RKO (cell line): ENCODE data around the gene DNAH17.

Experiments
- DNase-seq: peaks from one replicate; pipeline ENCODE4 v3.0.0-alpha.2; 2016; ENCODE audit warnings: low spot score

The DNAH17 gene

DNA sequence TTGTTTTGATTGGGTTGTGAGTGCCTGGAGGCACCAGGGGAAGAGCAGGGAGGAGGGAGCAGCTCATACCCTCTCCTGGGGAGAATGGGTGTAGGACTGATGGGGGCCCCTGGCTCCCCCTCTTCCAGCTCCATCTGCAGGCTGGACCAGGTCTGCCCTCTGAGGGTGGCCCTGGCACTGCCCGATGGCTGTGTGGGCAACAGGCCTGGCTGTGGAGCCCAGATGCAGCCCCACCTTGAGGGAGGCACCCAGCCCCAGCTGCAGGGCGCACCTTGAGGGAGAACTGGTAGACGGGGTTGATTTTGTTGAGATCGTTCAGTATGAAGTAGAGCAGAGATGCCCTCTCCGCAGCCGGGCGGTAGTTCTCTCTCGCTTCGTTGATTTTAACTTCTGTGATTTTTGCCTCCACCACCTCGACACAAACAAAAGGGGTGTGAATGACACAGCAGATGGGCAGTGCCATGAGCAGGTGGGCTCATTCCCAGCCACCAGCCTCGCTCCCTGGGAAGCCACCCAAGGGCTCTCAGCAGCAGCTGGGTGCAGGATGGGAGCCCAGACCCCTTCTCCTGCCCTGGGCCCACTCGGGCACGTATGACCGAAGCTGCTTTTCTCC, 127.1 kb downstream of the DNAH17 start:
- no peak for DNase-seq

DNA sequence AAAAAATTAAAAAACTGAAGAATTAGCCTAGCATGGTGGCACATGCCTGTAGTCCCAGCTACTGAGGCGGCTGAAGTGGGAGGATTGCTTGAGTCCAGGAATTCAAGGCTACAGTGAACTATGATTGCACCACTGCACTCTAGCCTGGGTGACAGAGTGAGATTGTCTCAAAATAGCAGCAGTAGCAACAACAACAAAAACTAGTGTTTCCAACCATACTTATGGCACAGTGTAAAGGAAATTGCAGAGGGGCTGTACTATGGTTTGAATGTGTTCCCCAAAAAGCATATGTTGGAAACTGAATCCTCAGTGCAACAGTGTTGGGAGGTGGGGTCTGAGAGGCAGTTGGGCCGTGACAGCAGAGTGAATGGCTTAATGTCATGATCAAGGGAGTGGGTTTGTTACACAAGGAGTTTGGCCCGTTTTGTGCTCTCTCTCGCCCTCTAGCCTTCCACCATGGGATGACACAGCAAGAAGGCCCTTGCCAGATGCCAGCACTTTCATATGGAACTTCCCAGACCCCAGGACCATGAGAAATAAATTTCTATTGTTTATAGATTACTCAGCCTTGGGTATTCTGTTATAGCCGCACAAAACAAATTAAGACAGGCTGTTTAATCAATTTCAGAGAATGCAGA, 128.7 kb downstream of the DNAH17 start:
- DNase-seq = no peak

DNA sequence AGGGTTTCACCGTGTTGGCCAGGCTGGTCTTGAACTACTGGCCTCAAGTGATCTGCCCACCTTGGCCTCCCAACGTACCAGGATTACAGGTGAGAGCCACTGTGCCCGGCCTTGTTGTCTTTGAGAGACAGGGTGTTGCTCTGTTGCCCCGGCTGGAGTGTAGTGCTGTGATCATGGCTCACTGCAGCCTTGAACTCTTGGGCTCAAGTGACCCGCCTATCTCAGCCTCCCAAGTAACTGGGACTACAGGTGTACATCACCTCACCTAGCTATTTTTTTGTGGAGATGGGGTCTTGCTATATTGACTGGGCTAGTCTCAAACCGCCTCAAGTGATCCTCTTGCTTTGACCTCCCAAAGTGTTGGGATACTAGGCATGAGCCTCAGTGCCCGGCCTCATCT, 130.4 kb downstream of the DNAH17 start:
- no peak for DNase-seq

DNA sequence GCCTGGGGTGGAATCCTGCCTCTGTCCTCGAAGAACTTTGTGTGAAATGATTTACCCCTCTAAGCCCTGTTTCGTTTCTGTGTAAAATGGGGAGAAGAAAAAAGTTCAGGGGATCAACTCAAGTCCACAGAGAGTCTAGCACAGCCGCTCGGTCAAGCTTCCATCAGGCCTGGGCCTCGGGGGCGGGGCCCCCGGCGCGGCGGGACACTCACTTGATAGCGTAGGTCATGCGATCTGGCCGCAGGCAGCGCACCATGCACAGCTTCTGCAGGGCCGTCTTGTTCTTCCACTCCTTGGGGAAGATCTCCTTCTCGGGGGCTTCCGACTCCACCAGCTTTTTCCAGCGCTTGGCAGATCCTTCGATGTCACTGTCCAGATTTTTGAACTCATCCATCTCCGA, 132.8 kb downstream of the DNAH17 start:
- DNase-seq = no peak

DNA sequence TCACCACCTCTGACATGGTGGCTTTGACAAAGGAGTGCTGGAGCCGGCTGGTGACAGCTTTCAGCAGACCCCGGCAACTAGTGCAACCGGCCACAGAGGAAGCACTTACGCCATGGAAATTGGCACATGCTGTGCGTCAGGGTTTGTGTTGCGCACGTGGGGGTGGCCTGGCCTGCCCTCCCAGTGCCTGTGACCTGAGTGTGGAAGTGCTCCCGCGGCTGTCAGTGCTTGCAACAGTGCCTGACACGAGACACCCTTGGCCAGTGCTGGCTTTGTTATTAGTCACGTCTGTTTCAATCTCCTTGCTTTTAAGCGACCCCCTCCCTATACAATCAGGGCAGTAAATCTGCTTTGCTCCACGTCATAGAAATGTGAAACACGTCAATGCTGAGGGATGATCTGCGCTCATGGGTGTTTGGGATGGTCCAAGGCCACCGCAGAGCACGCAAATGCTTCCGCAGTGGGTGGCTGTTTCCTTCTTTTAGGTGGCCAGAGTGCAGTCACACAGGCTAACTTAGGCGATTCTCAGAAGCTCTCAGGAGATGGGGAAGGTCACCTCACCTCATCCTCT, 134.5 kb downstream of the DNAH17 start:
- DNase-seq = no peak

DNA sequence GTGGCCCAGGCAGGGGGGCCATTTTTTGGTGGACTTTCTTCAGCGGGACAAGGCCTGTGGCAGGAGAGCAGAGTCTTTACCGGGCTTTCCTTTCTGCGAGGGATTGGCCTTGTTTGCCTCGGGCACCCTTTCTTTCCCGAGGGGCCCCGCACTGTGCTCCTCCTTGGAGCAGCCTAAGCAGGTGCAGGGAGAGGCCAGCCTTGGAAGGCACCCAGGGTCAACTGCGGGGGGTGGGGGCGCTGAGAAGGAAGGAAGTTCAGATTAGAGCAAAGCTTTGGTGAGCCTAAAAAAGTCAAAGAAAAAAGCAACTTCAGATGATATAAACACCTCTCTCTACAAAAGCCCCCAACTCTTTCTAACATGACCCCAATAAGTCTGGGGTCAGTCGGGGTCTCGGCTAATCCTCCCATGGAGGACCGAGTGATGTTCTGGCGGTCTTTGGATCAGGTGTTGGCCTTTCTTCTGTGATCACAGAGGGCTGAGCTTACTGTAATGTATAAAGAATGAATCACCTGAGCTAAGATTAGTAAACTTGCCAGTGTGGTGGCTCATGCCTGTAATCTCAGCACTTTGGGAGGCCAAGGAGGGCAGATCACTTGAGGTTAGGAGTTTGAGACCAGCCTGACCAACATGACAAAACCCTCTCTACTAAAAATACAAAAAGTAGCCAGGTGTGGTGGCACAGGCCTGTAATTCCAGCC, 135.8 kb downstream of the DNAH17 start:
- DNase-seq = peak; percentile 35

DNA sequence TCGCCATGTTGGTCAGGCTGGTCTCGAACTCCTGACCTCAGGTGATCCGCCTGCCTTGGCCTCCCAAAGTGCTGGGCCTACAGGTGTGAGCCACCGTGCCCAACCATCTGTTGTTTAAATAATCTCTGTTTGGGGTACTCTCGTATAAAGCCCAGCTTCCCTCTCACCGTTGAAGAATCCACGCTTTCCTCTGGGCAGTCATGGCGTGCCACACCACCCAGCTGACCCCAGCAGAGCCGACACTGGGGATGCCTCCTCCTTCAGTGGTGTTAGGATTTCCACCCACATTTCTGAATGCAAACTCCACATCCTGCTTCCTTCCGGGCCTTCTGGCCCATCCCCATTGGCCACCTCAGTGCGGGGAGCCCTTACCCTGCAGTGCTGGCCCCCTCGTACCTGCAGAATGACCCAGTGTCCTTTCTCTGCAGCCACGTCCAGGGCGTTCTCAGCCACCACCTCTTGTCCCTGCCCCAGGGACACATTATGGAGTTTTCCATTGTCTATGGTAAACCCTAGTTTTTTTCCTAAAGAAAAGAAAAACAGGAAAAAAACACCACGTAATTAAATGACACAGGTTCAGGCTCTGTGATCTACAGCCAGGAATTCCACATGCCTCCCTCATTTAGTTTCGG, 138.4 kb downstream of the DNAH17 start:
- DNase-seq = no peak

DNA sequence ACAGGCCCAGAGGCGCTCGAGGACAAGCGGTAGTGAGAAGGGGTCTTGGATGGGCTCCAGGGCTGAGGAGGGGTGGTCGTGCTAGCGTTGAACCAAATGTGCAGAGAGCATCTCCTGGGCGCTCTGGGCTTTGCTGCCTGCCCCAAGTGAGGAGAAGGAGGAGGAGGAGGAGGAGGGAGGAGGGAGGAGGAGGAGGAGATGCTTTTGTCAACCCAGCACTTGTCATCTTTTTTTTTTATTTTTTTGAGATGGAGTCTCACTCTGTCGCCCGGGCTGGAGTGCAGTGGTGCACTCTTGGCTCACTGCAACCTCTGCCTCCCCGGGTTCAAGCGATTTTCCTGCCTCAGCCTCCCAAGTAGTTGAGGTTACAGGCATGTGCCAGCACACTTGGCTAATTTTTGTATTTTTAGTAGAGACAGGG, 138.9 kb downstream of the DNAH17 start:
- no peak for DNase-seq

DNA sequence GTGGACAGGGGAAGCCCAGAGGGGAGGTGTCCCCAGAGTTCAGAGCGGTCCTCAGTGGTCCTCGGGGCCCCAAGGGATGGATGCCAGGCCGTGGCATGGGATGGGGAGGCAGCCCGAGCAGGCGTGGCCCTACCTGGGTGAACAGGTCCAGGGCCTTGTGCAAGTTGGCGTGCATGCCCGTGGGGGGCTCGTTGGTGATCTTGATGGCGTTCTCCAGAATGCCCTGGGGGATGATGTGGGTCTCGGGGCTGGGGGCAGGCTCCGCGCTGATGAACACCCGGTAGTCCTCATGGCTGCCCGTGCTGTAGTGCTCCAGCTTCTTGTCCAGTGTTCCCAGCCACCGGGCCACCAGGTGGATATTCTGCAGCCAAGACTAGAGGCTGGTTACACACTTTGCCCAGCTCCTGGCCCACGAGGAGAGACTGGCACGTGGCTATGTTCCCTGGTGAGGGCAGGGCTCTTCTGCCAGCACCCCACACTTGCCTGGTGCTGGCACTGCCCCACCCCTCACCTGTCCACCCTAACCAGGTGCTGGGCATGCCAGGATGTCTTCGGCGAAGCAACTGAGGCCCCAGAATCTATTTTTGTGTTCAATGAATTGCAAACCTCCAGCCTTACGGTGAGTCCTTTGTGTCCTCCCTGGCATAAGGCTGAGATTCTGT, 139.6 kb downstream of the DNAH17 start:
- no peak for DNase-seq

DNA sequence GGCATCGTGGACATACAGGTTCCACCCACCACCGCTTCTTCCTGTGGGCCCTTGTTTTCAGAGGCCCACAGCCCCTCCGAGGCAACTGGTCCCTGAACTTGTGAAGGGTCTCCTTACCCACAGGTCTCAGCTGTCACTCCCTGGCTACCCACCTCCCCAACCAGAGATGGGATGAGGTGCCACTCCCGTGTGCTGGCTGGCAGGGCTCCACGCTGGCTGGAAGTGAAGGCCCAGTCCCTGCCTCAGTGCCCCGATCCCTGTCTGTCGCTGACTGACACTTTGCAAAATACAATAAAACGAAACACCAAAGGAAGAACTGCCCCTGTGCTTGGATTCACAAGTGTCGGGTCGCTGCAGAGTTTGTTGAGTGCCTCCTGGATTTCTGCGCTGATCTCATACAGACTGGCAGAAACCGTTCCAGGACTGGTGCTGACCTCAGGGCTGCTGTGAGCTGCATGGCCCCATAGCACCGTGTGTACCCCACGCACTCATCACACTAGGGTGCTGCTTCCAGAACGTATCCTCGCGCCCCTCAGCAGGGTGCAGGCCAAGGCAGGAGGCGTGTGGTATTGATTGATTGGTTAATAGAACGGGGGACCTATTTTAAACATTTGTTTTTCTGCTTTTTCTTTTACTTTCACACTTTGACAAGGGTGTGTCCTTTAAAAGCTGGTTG, 141.7 kb downstream of the DNAH17 start:
- DNase-seq = no peak

DNA sequence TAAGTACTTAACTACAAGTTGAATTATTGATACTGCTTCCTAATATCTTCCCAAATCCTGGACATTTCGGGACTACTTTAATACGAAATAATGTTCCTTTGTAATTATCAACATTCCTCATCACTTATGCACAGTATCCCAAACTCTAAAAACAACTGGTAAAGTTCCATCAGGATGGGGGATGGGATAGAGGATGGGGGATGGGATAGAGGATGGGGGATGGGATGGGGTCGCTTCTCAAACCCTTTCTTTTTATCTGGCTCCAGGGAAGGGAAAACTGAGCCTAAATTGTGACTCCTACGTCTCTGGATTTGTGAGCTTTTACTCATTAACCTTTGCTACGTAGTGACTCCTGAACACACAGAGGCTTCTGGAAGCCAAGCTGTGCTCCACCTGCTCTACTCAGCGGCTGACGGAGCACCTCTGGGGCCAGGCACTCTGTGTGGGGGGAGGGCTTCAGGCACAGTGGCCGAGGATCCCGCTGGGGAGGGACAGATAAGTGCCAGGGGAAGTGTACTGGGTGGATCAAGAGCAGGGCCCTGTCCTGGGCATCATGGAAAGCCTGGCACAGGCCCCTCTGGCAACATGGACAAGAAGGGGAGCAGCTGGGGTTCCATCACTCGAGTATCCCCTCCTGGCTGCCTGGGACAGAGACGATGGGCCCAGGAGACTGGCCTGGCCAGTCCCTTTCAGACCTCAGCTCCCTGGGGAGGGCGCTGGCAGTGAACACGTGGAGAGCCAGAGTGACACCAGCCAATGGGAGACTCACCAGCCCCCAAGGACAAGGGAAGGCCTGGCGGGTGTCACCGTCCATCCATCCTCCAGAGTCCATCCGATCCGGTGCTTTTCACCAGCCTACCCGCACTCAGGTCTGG, 142.5 kb downstream of the DNAH17 start:
- no peak for DNase-seq

DNA sequence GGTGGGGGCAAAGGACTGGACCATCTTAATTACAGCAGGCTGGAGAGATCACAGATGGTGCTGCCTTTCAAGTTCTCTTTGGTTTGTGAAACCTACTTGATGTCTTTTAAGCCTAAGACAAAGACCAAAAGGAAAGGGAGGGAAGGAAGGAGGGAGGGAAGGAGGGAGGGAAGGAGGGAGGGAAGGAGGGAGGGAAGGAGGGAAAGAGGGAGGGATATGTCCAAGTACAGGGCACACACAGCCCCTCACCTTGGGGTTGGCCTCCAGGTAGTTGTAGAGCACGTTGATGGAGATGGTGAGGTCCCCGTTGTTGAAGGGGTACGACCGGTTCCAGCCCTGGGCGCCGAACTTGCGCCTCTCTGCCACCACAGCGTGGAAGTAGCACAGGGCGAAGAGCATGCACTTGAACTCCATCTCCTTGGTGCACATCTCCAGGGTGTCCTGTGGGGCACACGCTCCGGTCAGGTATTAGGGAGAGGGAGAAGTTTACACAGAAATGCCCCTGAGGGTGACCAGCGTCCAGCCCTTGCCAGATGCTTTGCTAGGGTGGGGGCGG, 143.3 kb downstream of the DNAH17 start:
- DNase-seq = no peak

DNA sequence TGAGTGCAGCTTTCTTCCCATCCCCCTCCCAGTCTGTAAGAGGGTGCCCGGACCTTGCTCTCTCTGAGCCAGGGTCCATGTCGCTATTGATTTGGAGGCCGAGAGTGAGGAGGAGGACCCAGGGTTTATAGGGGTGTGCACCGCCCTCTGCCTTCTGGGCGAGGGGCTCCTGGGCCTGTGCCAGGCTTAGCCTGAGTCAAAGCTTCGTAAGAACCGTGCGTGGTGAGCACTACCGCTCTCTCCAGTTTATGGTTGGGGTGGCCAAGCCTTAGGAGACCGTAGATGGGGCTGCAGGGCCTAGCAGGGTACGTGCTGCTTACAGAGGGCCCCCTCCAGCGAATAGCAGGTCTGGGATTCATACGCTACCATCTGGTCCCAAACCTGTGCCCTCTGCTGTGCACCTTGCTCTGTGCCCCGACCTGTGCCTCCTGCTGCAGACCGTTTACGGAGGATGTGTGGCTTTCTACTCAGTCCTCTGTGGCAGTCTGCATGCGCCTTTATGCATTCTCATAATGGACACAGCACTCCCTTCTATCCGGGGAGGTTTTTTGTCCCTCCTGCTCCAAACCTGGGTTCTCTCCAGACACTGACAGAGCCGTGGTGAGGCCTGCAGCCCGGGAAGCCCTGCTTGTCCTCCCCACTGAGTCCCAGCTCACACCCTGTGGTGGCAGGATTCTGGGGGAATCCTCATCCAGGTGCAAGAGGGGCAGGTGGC, 144.0 kb downstream of the DNAH17 start:
- DNase-seq = no peak

DNA sequence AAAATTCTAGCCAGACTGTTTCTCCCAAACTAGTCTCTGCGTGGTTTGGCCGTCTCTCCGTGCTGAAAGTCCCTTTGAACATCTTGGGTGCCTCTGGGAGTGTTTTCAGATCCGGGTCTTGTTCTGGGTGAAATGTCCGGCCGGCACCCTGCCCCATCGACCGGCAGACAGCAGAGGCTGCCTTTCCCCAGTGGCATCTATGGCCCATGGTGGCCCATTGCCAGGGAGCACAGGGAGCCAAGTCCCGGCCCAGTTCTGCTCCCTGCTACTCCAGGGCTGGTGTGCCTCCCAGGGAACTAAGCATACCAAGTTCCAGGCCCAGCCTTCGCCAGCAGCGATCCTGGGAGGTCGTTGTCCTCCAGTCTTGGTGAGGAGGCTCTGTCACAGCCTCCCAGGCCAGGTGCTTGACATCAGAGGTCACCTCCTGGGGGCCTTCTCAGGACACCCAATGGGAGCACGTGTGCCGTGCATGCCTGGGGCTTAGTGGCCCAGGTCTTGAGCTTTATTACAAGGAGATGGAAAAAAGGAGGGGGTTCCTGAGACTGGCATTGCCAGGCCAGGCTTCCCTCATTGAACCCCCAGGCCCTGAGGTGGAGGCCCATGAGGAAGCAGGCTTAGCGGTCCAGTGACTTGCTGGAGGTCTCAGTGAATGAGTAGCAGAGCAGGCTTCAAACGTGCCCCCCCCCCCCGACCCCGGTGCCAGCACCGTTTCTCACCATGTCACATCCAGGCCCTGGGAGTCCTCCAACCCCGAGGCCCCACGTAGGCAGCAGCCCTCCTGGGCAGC, 144.8 kb downstream of the DNAH17 start:
- no peak for DNase-seq

DNA sequence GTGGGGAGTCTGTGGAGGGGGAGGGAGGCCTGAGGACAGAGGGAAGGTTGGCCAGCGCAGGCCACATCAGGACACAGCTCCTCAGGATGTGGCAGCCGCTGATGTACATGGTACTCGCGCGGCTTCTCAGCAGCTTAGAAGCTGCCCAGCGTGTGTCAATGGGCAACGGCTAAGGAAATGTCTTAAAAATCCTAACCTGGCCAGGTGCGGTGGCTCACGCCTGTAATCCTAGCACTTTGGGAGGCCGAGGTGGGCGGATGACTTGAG, 145.6 kb downstream of the DNAH17 start:
- no peak for DNase-seq

DNA sequence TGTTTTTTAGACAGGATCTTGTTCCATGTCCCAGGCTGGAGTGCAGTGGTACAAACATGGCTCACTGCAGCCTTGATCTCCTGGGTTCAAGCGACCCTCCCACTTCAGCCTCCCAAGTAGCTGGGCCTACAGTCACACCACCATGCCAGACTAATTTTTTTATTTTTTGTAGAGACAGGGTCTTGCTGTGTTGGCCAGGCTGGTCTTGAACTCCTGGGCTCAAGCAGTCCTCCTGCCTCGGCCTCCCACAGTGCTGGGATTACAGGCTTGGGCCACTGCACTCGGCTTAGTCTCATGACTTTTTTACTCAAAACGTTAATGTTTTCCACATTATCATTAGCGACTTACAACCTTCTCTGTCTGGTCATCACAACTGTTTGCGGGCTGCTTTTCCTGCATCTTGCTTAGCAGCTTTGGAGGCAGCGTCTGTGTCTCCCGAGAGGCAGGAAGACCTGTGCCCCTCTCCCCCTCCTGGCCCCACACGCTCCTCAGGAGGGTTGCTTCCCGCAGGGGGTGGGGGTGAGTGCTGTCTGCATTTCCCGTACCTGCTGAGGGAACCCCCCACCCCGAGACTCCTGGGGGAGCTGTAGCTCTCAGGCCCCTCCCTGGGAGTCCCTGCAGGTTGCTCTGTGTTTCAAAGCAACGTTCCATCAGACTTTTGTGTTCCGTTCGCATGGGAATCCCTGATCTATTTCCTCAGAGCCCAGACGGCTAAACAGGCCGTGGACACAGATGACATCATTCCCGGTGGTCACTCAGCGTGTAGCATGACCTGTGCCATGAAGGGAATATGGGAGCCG, 146.1 kb downstream of the DNAH17 start:
- DNase-seq = no peak

DNA sequence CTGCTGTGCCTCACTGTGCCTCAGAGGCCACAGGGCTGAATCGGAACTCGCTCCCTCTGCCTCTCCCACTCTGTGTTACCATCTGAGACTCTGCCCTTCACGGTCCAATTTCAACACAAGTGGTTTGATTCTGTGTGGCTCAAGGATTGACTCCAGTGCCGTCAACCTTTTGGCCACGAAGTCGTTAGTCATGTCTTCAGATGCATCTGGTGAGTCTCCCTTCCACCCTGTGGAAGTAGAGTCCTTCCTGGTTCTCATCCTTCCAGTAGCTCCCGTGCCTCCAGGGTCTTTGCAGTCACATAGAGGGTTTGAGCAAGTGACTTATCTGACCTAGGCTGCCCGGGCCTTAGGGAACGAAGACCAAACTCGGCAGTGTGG, 147.6 kb downstream of the DNAH17 start:
- no peak for DNase-seq
